ENCODE results near the gene TOR3A. TPM values are rescaled to one million over a fixed set of nuclear protein-coding genes. Genes with fewer than 3 reads are reported as not detected.
"Not testable (repeated sequence)": the region's sequence is repeated elsewhere in the genome, so short reads cannot be mapped to it uniquely, and the experiment has no call there.

The TOR3A gene
- total RNA-seq, 1 donor from 2014 or later = 13.4 TPM

- ATAC-seq = no peak
Observed at GRCh38 chr1:179108644-179109043, 26.8 kb downstream of the TOR3A start.

- no peak for ATAC-seq
Observed at GRCh38 chr1:179115181-179115580, 33.3 kb downstream of the TOR3A start.

GRCh38 chr1:179119513-179119912, 37.6 kb downstream of the TOR3A start:
- no peak for ATAC-seq

- ATAC-seq = no peak
Observed at GRCh38 chr1:179120736-179121135, 38.9 kb downstream of the TOR3A start.

- ATAC-seq = no peak
Observed at GRCh38 chr1:179121159-179121938, 39.5 kb downstream of the TOR3A start.

- ATAC-seq = no peak
Observed at GRCh38 chr1:179124873-179125272, 43.0 kb downstream of the TOR3A start.

GRCh38 chr1:179126338-179127060, 44.6 kb downstream of the TOR3A start:
- ATAC-seq = no peak

- no peak for ATAC-seq
Observed at GRCh38 chr1:179127163-179127895, 45.5 kb downstream of the TOR3A start.

- no peak for ATAC-seq
Observed at GRCh38 chr1:179128520-179128919, 46.6 kb downstream of the TOR3A start.

- ATAC-seq = peak; percentile 82
Observed at GRCh38 chr1:179129702-179130473, 48.0 kb downstream of the TOR3A start.

GRCh38 chr1:179135168-179135567, 53.3 kb downstream of the TOR3A start:
- ATAC-seq = not testable (repeated sequence)

GRCh38 chr1:179135707-179136106, 53.8 kb downstream of the TOR3A start:
- ATAC-seq = not testable (repeated sequence)

GRCh38 chr1:179137617-179138255, 55.9 kb downstream of the TOR3A start:
- no peak for ATAC-seq

- not testable (repeated sequence) for ATAC-seq
Observed at GRCh38 chr1:179138755-179139154, 56.9 kb downstream of the TOR3A start.

GRCh38 chr1:179141592-179142251, 59.9 kb downstream of the TOR3A start:
- ATAC-seq = peak; percentile 77

- ATAC-seq = peak; percentile 76
Observed at GRCh38 chr1:179142889-179143299, 61.0 kb downstream of the TOR3A start.

- ATAC-seq = peak; percentile 45
Observed at GRCh38 chr1:179143322-179143721, 61.5 kb downstream of the TOR3A start.

GRCh38 chr1:179144626-179145025, 62.8 kb downstream of the TOR3A start:
- ATAC-seq = no peak

- ATAC-seq = no peak
Observed at GRCh38 chr1:179145521-179145920, 63.7 kb downstream of the TOR3A start.

All from esophagus mucosa (tissue), 1 donor.